Stimulated activated CD4-positive, alpha-beta T cell treated with anti-CD3 and anti-CD28 coated beads, Interleukin-2, amount 100 ng/mL, for 4 hours (primary cell): ENCODE results near the gene SLCO1B3.

Experiments used
- DNase-seq: peaks from one replicate; pipeline ENCODE4 v3.0.0-alpha.2; 2020; ENCODE audit warnings: low read depth

The SLCO1B3 gene

GRCh38 chr12:20883288-20883687 is 72.8 kb downstream of the SLCO1B3 start:
- DNase-seq = no peak

- DNase-seq = no peak
These were observed 74.6 kb downstream of the SLCO1B3 start for GRCh38 chr12:20885116-20885515.

GRCh38 chr12:20885552-20885951 is 75.0 kb downstream of the SLCO1B3 start:
- DNase-seq = no peak

GRCh38 chr12:20917269-20917668 is 106.8 kb downstream of the SLCO1B3 start:
- DNase-seq = no peak

GRCh38 chr12:20917819-20918218 is 107.3 kb downstream of the SLCO1B3 start:
- DNase-seq = no peak

GRCh38 chr12:20931894-20932293 is 121.4 kb downstream of the SLCO1B3 start:
- DNase-seq = no peak

- DNase-seq = no peak
These were observed 136.2 kb downstream of the SLCO1B3 start for GRCh38 chr12:20946732-20947131.

- DNase-seq = no peak
These were observed 139.7 kb downstream of the SLCO1B3 start for GRCh38 chr12:20950248-20950647.

GRCh38 chr12:20963303-20963702 is 152.8 kb downstream of the SLCO1B3 start:
- DNase-seq = no peak

GRCh38 chr12:20963762-20964161 is 153.3 kb downstream of the SLCO1B3 start:
- DNase-seq = no peak
